ENCODE results near the gene APOBEC3B.
"Not testable (repeated sequence)": the region's sequence is repeated elsewhere in the genome, so short reads cannot be mapped to it uniquely, and the experiment has no call there.

Gene APOBEC3B

GRCh38 chr22:38952281-38952993 lies 29.7 kb upstream of the APOBEC3B start:
- H3K27ac ChIP-seq (ENCODE audit: low read depth, low read length), result no peak overlapping the region
- H3K4me3 ChIP-seq (ENCODE audit: low read depth, low read length), result no peak overlapping the region
- no peaks in the 10 kb centered on the region for H3K36me3 ChIP-seq (ENCODE audit: control insufficient read depth, insufficient read depth, low read length)
- no peaks in the 10 kb centered on the region for H3K9me3 ChIP-seq (ENCODE audit: control insufficient read depth, insufficient read depth, low read length)
- no peaks in the 10 kb centered on the region; the same call in 1 of the 2 replicates for H3K4me1 ChIP-seq (ENCODE audit: control insufficient read depth, insufficient read depth, low read length)
- no peaks in the 10 kb centered on the region for H3K27me3 ChIP-seq (ENCODE audit: control insufficient read depth, insufficient read depth, low read length)
- H3K9ac ChIP-seq (ENCODE audit: low read depth, low read length), result no peak overlapping the region

DNA sequence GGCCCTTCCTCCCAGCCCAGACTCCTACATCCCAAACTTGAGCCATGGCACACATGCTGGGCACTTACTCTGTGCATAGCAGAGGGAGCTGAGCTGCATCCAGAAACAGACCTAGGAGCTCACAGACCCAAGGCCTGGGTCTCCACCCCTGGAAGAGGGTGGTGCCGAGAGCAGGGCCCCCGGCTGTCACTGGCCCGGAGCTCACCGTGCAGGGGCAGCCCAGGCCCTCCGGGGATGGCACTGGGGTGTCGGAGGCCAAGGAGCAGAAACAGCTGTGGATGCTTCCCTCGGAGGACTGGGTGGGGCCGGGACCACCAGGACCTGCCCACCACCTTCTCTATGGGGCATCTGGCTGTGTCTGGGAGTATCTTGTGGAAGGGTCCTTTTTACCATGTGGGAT lies 29.1 kb upstream of the APOBEC3B start:
- Histone ChIP-seq H3K4me1 (ENCODE audit: control insufficient read depth, insufficient read depth, low read length) (no peaks in the 10 kb centered on the region), H3K9me3 (ENCODE audit: control insufficient read depth, insufficient read depth, low read length) (no peaks in the 10 kb centered on the region), H3K9ac (ENCODE audit: low read depth, low read length) (no peak overlapping the region), H3K27ac (ENCODE audit: low read depth, low read length) (no peak overlapping the region), H3K4me3 (ENCODE audit: low read depth, low read length) (no peak overlapping the region), H3K27me3 (ENCODE audit: control insufficient read depth, insufficient read depth, low read length) (no peaks in the 10 kb centered on the region), H3K36me3 (ENCODE audit: control insufficient read depth, insufficient read depth, low read length) (no peaks in the 10 kb centered on the region)

GRCh38 chr22:38953577-38954413 lies 28.4 kb upstream of the APOBEC3B start:
- Histone ChIP-seq H3K4me1 (ENCODE audit: control insufficient read depth, insufficient read depth, low read length) (no peaks in the 10 kb centered on the region), H3K36me3 (ENCODE audit: control insufficient read depth, insufficient read depth, low read length) (no peaks in the 10 kb centered on the region), H3K9ac (ENCODE audit: low read depth, low read length) (no peak overlapping the region), H3K27ac (ENCODE audit: low read depth, low read length) (no peak overlapping the region), H3K9me3 (ENCODE audit: control insufficient read depth, insufficient read depth, low read length) (no peaks in the 10 kb centered on the region), H3K4me3 (ENCODE audit: low read depth, low read length) (no peak overlapping the region), H3K27me3 (ENCODE audit: control insufficient read depth, insufficient read depth, low read length) (no peaks in the 10 kb centered on the region)

GRCh38 chr22:38954414-38955043 lies 27.6 kb upstream of the APOBEC3B start:
- Histone ChIP-seq H3K27ac (ENCODE audit: low read depth, low read length) (no peak overlapping the region), H3K9ac (ENCODE audit: low read depth, low read length) (no peak overlapping the region), H3K36me3 (ENCODE audit: control insufficient read depth, insufficient read depth, low read length) (no peaks in the 10 kb centered on the region), H3K4me1 (ENCODE audit: control insufficient read depth, insufficient read depth, low read length) (no peaks in the 10 kb centered on the region), H3K27me3 (ENCODE audit: control insufficient read depth, insufficient read depth, low read length) (no peaks in the 10 kb centered on the region), H3K9me3 (ENCODE audit: control insufficient read depth, insufficient read depth, low read length) (no peaks in the 10 kb centered on the region), H3K4me3 (ENCODE audit: low read depth, low read length) (no peak overlapping the region)

- H3K4me3 ChIP-seq (ENCODE audit: low read depth, low read length), result no peak overlapping the region
- no peaks in the 10 kb centered on the region for H3K4me1 ChIP-seq (ENCODE audit: control insufficient read depth, insufficient read depth, low read length)
- no peaks in the 10 kb centered on the region for H3K9me3 ChIP-seq (ENCODE audit: control insufficient read depth, insufficient read depth, low read length)
- no peak overlapping the region for H3K9ac ChIP-seq (ENCODE audit: low read depth, low read length)
- no peaks in the 10 kb centered on the region for H3K27me3 ChIP-seq (ENCODE audit: control insufficient read depth, insufficient read depth, low read length)
- no peak overlapping the region for H3K27ac ChIP-seq (ENCODE audit: low read depth, low read length)
- H3K36me3 ChIP-seq (ENCODE audit: control insufficient read depth, insufficient read depth, low read length), result no peaks in the 10 kb centered on the region
These were observed 26.8 kb upstream of the APOBEC3B start for GRCh38 chr22:38955250-38955905.

- no peak overlapping the region for H3K4me3 ChIP-seq (ENCODE audit: low read depth, low read length)
- no peak overlapping the region for H3K27ac ChIP-seq (ENCODE audit: low read depth, low read length)
- H3K27me3 ChIP-seq (ENCODE audit: control insufficient read depth, insufficient read depth, low read length), result no peaks in the 10 kb centered on the region
- H3K9me3 ChIP-seq (ENCODE audit: control insufficient read depth, insufficient read depth, low read length), result no peaks in the 10 kb centered on the region
- no peaks in the 10 kb centered on the region for H3K4me1 ChIP-seq (ENCODE audit: control insufficient read depth, insufficient read depth, low read length)
- H3K9ac ChIP-seq (ENCODE audit: low read depth, low read length), result no peak overlapping the region
- no peaks in the 10 kb centered on the region for H3K36me3 ChIP-seq (ENCODE audit: control insufficient read depth, insufficient read depth, low read length)
These were observed 26.2 kb upstream of the APOBEC3B start for GRCh38 chr22:38955926-38956325.

GRCh38 chr22:38956551-38956950 lies 25.6 kb upstream of the APOBEC3B start:
- Histone ChIP-seq H3K27me3 (ENCODE audit: control insufficient read depth, insufficient read depth, low read length) (no peaks in the 10 kb centered on the region), H3K27ac (ENCODE audit: low read depth, low read length) (no peak overlapping the region), H3K36me3 (ENCODE audit: control insufficient read depth, insufficient read depth, low read length) (no peaks in the 10 kb centered on the region), H3K9ac (ENCODE audit: low read depth, low read length) (no peak overlapping the region), H3K4me3 (ENCODE audit: low read depth, low read length) (no peak overlapping the region), H3K4me1 (ENCODE audit: control insufficient read depth, insufficient read depth, low read length) (no peaks in the 10 kb centered on the region), H3K9me3 (ENCODE audit: control insufficient read depth, insufficient read depth, low read length) (no peaks in the 10 kb centered on the region)

- Histone ChIP-seq H3K36me3 (ENCODE audit: control insufficient read depth, insufficient read depth, low read length) (no peaks in the 10 kb centered on the region), H3K27ac (ENCODE audit: low read depth, low read length) (no peak within 1 kb of the TSS), H3K9me3 (ENCODE audit: control insufficient read depth, insufficient read depth, low read length) (no peaks in the 10 kb centered on the region), H3K4me3 (ENCODE audit: low read depth, low read length) (no peak within 1 kb of the TSS), H3K4me1 (ENCODE audit: control insufficient read depth, insufficient read depth, low read length) (no peaks in the 10 kb centered on the region), H3K9ac (ENCODE audit: low read depth, low read length) (no peak within 1 kb of the TSS), H3K27me3 (ENCODE audit: control insufficient read depth, insufficient read depth, low read length) (no peaks in the 10 kb centered on the region)
These were observed 24.9 kb upstream of the APOBEC3B start, which contains the start of gene APOBEC3A for GRCh38 chr22:38957046-38957770. APOBEC3A (plus strand) TSS chr22:38957609; CDS start chr22:38957692, 83 bp downstream.

- H3K4me1 ChIP-seq (ENCODE audit: control insufficient read depth, insufficient read depth, low read length), result no peaks in the 10 kb centered on the region
- H3K36me3 ChIP-seq (ENCODE audit: control insufficient read depth, insufficient read depth, low read length), result no peaks in the 10 kb centered on the region
- no peak overlapping the region for H3K9ac ChIP-seq (ENCODE audit: low read depth, low read length)
- no peak overlapping the region for H3K27ac ChIP-seq (ENCODE audit: low read depth, low read length)
- no peaks in the 10 kb centered on the region for H3K27me3 ChIP-seq (ENCODE audit: control insufficient read depth, insufficient read depth, low read length)
- no peak overlapping the region for H3K4me3 ChIP-seq (ENCODE audit: low read depth, low read length)
- no peaks in the 10 kb centered on the region for H3K9me3 ChIP-seq (ENCODE audit: control insufficient read depth, insufficient read depth, low read length)
These were observed 24.1 kb upstream of the APOBEC3B start for GRCh38 chr22:38957808-38958650.

- not testable (repeated sequence) for H3K9me3 ChIP-seq (ENCODE audit: control insufficient read depth, insufficient read depth, low read length); H3K9ac ChIP-seq (ENCODE audit: low read depth, low read length); H3K4me1 ChIP-seq (ENCODE audit: control insufficient read depth, insufficient read depth, low read length); H3K4me3 ChIP-seq (ENCODE audit: low read depth, low read length); H3K36me3 ChIP-seq (ENCODE audit: control insufficient read depth, insufficient read depth, low read length); H3K27ac ChIP-seq (ENCODE audit: low read depth, low read length); H3K27me3 ChIP-seq (ENCODE audit: control insufficient read depth, insufficient read depth, low read length)
These were observed 23.6 kb upstream of the APOBEC3B start for GRCh38 chr22:38958651-38958943.
